Measurements from ENCODE around the gene SPSB2.

DNA sequence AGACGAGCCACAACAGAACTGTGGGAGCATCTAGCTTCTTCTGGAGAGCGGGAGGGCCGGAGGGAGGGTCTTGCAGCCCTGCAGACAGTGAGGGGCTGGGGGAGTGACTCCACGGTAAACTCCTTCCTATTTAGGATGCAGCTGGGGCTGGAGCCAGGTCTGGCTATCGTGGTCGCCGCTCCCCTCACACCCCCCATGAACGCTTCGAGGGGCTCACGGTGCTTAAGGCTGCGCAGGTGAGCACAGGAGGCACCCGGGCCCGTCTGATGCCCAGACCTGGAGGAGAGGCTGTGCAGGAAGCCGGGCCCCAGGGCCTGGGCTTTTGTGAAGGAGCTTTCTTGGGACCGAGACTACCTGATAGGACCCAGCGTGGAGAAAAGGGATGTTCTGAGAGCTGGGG lies 36.3 kb downstream of the SPSB2 start:
- TF ChIP-seq, protein P1, sequence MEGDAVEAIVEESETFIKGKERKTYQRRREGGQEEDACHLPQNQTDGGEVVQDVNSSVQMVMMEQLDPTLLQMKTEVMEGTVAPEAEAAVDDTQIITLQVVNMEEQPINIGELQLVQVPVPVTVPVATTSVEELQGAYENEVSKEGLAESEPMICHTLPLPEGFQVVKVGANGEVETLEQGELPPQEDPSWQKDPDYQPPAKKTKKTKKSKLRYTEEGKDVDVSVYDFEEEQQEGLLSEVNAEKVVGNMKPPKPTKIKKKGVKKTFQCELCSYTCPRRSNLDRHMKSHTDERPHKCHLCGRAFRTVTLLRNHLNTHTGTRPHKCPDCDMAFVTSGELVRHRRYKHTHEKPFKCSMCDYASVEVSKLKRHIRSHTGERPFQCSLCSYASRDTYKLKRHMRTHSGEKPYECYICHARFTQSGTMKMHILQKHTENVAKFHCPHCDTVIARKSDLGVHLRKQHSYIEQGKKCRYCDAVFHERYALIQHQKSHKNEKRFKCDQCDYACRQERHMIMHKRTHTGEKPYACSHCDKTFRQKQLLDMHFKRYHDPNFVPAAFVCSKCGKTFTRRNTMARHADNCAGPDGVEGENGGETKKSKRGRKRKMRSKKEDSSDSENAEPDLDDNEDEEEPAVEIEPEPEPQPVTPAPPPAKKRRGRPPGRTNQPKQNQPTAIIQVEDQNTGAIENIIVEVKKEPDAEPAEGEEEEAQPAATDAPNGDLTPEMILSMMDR (IDR thresholded peaks at IDR 0.05; ENCODE audit: borderline replicate concordance, extremely low read depth, low read length, poor library complexity, severe bottlenecking) = no peak
- no peak for TF ChIP-seq EZH2 (IDR thresholded peaks at IDR 0.05; ENCODE audit: borderline replicate concordance, low read depth, low read length, severe bottlenecking)

Measured in DND-41 (cell line).